HG02759 (cell line): ENCODE results near the gene CASP4.
A peak's percentile ranks its signal among the peaks of the same experiment; 100 is the strongest.
"Not testable (repeated sequence)": the region's sequence is repeated elsewhere in the genome, so short reads cannot be mapped to it uniquely, and the experiment has no call there.

Experiments used
- ATAC-seq: cut with Tn5 transposase; IDR thresholded peaks from one replicate; pipeline ENCODE4 v1.9.1; 2021; ENCODE audit warnings: mild to moderate bottlenecking, moderate library complexity; ENCODE audit not compliant: unreplicated experiment

Gene CASP4

GRCh38 chr11:104968355-104968855 lies at the start of gene CASP4:
CASP4 (minus strand) TSS chr11:104968574; CDS start chr11:104968525, 49 bp downstream.
- ATAC-seq = peak; percentile 91

DNA sequence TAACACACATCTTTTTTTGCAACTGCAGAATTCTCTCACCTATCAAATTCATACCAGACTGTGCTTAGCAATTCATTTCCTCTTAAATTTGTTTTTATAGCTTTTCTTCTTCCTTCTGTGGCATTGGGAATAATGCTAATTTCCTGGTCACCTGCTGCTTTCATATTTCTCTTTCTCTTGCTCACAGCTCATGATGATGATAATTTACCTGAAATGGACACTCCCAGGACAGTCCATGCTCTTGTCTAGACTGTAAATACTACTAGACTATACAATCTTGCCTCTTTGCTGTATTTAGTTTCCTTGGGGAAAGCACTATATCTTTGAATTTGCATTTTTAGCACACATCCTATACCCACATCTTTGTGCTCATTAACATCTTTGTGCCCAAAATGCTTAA lies 39.1 kb upstream of the CASP4 start:
- ATAC-seq = no peak

DNA sequence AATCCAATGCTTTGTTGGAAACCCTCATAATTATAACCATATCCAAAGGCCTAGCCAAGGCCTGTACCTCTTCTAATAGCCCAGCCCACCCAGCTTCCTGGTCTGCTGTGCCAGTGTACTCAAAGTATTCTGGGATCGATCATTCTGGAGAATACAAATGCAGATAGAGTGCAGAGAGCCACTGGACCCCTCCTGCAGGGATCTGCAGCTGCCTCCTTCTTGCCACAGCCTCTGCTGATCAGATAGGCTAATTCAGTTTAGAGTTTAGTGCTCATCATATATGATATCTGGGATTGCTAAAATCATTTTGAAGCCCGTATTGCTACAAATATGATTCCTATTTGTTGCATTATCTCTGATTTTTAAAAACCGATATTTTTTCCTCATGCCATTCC lies 37.1 kb upstream of the CASP4 start:
- no peak for ATAC-seq

DNA sequence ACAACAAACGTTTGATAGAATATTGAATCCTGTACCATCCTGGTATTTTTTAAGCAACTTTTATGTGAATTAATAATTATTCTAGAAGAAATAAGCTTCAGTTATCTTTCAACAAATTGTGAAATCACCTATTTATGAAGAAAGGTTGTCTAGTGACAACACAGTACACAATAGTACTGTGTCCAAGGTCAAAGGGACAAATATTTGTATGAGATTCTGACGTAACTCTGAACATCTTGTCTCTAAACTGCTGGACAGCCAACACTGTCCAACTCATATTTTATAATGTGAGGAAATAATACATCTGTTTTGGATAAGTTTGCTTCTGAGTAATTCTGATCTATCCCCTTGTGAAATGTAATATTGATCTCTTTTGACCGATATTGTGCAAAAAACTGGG lies 35.6 kb upstream of the CASP4 start:
- no peak for ATAC-seq

DNA sequence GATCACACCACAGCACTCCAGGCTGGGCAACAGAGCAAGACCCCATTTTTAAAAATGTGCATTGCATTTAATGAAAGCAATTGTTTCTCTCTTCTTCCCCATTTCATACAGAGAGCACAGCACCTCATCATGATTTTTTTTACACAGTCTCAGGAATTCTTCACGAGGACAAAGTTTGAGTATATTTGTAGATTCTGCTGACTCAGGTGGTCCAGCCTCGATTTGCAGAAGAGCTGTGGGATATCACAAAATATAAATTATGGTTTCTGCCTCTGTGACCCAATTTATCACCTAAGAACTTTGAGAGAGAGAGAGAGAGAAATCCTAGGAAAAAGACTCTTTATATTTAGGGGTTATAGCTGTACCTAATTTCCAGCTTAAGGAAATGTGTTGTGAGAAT lies 34.8 kb upstream of the CASP4 start:
- ATAC-seq = no peak

GRCh38 chr11:105000797-105001196 lies 32.4 kb upstream of the CASP4 start:
- peak; percentile 94 for ATAC-seq

GRCh38 chr11:105000167-105000566 lies 31.8 kb upstream of the CASP4 start:
- no peak for ATAC-seq

DNA sequence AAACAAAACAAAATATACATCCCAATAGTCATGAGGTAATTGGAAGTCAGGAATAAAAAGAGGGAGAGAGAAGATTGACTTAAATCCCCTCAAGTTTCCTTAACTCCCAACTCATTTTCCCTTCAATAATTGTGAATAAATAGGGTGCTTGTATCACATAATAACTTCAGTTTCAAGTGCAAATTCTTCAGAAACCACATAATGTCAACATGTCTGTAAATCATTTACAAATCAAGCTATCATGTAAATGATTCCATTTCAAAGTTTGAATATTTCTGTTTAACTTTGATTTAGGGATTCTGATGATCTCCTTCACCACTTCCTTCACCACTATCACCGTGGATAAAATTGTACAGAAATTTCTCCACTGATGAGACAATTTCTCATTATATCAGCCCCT lies 31.3 kb upstream of the CASP4 start:
- ATAC-seq = no peak

DNA sequence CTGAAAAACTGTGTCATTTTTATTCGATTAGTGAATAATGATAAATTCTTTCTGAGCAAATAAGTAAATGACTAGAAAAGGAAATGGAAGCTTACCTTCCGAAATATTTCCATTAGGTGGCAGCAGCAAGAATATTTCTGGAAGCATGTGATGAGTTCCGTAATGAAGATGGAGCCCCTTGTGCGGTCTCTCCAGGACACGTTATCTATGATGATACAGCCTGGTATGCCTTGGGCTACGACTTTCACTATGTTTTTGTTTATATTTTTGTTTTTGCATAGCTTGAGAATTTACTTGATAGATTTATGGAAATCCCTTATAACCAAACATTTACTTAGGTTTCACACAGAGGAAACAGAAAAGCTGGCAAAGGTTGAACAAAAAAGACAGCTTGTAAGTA lies 28.9 kb upstream of the CASP4 start:
- ATAC-seq = no peak

DNA sequence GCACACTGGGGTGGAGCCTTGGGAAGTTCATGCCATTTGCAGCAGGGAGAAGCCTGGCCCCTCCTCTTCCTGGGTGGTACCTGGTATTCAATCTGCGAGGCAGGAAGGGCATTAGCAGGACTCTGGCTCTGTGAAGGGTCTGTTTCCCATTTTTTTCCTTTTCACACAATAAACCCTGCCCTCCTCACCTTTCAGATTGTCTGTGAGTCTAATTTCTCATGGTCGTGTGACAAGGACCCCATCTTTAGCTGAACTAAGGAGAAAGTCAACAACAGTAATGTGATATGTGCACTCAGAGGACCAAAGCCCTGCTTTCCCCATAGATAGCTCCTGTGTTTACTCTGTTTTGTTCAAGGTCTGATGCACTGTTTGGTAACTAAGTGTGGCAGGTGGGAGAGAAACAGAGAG lies 26.6 kb upstream of the CASP4 start:
- ATAC-seq = no peak

- ATAC-seq = no peak
Measured at GRCh38 chr11:104992781-104993180, 24.4 kb upstream of the CASP4 start.

DNA sequence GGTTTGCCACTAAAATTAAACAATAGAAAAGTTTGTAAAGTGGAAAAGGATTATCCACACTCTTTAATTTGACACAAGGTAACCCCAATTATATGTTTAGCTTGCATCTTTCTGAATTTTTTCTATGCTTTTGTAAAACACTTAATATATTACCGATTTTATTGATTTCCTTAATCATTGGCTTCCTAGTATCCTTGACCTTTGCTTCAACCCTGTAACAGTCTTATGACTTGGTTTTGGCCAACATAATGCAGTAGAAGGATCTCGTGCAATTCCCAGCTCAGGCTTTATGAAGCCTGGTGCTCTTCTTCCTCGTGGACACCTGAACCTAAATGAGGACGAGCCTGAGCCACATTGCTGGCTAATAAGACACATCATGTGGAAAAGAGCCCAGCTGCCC lies 23.6 kb upstream of the CASP4 start:
- ATAC-seq = no peak

DNA sequence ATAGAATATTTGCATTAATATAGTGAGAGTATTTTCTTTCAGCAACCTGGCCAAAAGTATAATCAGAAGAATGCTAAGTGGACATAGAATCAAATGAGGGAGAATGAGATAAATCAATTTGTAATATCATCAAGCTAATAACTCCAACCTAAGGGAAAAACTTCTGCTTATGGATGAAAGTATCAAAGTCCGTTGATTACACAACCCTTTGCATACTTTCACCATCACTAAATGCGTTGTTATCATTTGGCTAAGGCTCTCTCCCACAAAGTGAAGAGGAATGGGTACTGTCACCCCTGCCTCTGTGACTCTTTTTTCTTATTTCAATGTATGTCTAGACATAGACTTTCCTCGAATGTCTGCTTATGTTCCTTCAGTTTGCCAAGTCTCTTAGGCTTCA lies 16.4 kb upstream of the CASP4 start:
- ATAC-seq = no peak

DNA sequence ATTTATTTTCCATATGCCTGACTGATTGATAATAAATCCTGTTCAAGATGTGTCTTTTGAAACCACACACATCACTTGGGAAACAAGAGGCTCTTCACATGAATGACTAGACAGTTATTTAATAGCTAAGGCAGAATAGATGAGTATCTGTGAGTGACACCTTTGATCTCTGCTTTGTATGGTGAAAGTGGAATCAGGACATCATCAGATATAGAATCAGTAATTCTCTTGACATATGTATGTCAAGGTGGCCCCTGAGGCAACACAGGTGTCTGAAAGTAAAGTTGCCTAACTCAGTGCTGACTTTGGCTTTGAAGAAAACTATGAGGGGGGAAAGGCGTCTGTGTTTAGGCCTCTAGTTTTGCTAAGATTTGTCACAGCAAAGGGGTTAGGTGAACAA lies 11.5 kb upstream of the CASP4 start:
- no peak for ATAC-seq

DNA sequence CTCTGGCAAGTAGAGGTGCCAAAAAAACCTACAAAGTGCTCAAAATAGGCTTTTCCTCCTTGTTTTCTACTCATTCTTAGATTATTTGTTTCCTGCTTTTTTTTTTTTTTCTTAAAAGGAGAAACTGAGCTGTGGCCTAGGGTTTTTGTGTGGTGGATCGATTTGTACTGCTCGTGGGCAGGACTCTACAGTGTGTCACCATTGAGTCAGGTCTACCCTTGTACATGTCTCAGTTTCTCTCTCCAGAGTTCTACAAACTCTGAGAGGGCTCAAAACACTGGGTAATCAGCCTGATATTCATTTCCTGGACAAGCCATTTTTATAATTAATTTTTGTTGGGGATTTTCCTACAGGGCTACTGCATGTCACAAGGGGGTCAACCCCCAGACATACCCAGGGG lies 5.2 kb upstream of the CASP4 start:
- ATAC-seq = no peak

- ATAC-seq = not testable (repeated sequence)
Measured at GRCh38 chr11:104972924-104973323, 4.5 kb upstream of the CASP4 start.

DNA sequence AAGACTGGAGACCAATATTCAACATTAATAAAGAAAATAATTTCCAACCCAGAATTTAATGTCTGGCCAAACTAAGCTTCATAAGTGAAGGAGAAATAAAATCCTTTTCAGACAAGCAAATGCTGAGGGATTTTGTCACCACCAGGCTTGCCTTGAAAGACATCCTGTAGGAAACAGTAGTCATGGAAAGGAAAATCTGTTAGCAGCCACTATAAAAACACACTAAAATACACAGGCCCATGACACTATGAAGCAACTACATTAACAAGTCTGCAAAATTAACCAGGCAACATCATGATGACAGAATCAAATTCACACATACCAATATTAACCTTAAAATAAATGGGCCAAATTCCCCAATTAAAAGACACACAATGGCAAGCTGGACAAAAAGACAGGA lies 2.4 kb upstream of the CASP4 start:
- no peak for ATAC-seq

DNA sequence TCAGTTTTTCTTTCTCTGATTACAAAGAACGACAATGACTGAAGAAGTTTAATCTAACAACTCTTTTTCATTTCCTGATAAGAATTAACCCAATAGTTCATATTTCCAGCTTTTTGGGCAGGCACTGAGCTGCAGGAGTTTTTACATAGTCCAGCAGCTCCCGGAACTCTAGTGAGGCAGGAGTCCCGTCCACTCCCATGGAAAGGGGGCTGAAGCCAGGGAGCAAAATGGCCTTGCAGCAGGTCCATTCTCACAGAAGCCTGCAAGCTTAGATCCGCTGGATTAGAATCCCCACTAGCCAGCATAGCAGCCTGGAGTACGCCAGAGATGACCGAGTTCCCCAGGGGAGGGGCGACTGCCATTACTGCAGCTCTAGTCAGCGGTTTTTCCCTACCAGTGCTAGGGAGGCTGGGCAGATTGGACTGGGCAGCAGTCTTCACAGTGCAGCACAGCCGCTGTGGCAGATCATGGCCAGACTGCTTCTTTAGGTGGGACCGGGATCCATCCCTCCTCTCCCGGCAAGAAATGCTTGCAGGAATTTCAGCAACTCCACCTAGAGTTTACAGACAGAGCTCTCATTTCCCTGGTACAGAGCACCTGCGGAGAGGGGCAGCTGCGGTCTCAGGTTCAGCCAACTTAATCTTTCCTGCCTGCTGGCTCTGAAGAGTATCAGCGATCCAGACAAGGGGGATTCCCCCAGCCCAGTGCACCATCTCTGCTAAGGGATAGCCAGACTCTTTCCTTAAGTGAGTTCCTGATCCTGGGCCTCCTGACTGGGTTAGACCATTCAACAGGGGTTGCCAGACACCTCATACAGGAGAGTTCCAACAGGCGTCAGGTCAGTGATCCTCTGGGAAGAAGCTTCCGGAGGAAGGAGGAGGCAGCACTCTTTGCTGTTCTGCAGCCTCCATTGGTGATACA lies 742 bp upstream of the CASP4 start:
- ATAC-seq = peak; percentile 13

- peak; percentile 26 for ATAC-seq
Measured at GRCh38 chr11:104967534-104968354, 630 bp downstream of the CASP4 start.

DNA sequence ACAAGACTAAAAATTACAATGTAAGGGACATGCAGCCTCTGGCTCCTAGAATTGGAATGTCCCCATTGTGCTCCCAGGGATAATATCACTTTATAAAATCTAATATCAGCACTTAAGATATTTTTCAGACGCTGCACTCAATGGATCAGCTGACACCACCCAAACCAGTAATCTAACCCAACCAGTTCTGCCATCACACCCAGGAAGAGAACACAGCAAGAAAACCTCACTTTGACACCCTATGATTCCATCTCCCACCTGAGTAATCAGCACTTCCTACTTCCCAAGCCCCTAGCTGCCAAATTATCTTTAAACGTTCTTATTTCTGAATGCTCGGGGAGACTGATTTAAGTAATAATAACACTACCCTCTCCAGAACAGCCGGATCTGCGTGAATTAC lies 2.6 kb downstream of the CASP4 start:
- ATAC-seq = no peak

GRCh38 chr11:104964247-104964646 lies 4.1 kb downstream of the CASP4 start:
- ATAC-seq = no peak

DNA sequence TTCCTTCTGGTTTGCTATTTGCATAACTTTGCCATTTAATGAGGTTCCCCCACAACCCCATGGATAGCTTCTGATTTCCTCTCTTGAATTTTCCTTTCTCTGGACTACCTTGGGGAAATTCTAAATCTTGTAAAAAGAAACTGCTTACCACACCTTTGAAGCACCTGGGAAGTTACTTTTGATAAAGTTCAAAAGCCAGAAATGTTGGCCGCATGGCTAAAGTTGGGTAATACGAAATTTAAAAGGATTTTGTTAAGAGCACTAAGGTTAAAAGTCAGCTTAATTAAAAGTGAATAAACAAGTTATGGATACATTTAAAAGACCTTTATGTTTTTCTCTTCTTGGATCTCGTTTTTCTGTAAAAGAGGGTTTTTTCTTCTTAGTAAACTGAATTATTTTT lies 5.5 kb downstream of the CASP4 start:
- no peak for ATAC-seq
